Measurements from ENCODE around the gene PLCB1. TPM values are rescaled to one million over a fixed set of nuclear protein-coding genes. Genes with fewer than 3 reads are reported as not detected.

The PLCB1 gene
- total RNA-seq, 1 experiment from 2014 or later = 6.8 TPM

GRCh38 chr20:8880085-8880853, 748.2 kb downstream of the PLCB1 start:
- intact Hi-C loops (cut with micrococcal nuclease; ENCODE audit: unreplicated experiment) = no loop called here
- CTCF ChIA-PET = no interaction called here
- H3K36me3 ChIP-seq (ENCODE audit: insufficient read depth, low read length, poor library complexity, severe bottlenecking) = no peaks in the 10 kb centered on the region
- POLR2A ChIA-PET (ENCODE audit: low non-redundant PET) = no interaction called here
- H3K4me3 ChIP-seq (ENCODE audit: low read depth, low read length, poor library complexity, severe bottlenecking) = no peak overlapping the region
- no TSS peak for BruUV-seq (replicated peaks)
- TF ChIP-seq, protein P1, sequence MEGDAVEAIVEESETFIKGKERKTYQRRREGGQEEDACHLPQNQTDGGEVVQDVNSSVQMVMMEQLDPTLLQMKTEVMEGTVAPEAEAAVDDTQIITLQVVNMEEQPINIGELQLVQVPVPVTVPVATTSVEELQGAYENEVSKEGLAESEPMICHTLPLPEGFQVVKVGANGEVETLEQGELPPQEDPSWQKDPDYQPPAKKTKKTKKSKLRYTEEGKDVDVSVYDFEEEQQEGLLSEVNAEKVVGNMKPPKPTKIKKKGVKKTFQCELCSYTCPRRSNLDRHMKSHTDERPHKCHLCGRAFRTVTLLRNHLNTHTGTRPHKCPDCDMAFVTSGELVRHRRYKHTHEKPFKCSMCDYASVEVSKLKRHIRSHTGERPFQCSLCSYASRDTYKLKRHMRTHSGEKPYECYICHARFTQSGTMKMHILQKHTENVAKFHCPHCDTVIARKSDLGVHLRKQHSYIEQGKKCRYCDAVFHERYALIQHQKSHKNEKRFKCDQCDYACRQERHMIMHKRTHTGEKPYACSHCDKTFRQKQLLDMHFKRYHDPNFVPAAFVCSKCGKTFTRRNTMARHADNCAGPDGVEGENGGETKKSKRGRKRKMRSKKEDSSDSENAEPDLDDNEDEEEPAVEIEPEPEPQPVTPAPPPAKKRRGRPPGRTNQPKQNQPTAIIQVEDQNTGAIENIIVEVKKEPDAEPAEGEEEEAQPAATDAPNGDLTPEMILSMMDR (conservative IDR thresholded peaks at IDR 0.05; ENCODE audit: low read depth, low read length) = no peak
- no peak for TF ChIP-seq EZH2 (IDR thresholded peaks at IDR 0.05; ENCODE audit: borderline replicate concordance, low read depth, low read length, poor library complexity, severe bottlenecking)
- no peak for DNase-seq (ENCODE audit: low spot score)
- H3K9me3 ChIP-seq (ENCODE audit: low read depth, low read length, poor library complexity, severe bottlenecking) = no peaks in the 10 kb centered on the region
- H3K27ac ChIP-seq (ENCODE audit: low read depth, low read length, poor library complexity, severe bottlenecking) = no peak overlapping the region
- no peaks in the 10 kb centered on the region for H3K27me3 ChIP-seq (replicated peaks; ENCODE audit: insufficient read depth, low read depth, low read length, poor library complexity)
- H3K4me1 ChIP-seq (ENCODE audit: insufficient read depth, low read length, poor library complexity, severe bottlenecking) = no peaks in the 10 kb centered on the region

DNA sequence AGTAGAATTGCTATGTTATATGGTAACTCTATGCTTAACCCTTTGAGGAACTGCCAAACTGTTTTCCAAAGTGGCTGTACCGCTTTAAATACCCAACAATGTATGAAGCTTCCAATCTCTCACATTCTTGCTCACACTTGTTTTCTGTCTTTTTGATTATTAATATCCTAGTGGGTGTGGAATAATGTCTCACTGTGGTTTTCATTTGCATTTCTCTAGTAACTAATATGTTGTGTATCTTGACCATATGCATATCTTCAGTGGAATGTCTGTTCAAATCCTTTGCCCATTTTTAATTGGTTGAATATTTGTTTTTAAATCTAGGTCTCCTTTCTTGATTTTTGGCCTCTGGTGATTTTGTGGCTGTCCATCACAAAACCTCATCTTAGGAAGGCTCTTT, 759.0 kb downstream of the PLCB1 start:
- TF ChIP-seq EZH2 (IDR thresholded peaks at IDR 0.05; ENCODE audit: borderline replicate concordance, low read depth, low read length, poor library complexity, severe bottlenecking) = no peak
- TF ChIP-seq, protein P1 (conservative IDR thresholded peaks at IDR 0.05; ENCODE audit: low read depth, low read length) = no peak
- POLR2A ChIA-PET (ENCODE audit: low non-redundant PET) = no interaction called here
- no TSS peak for BruUV-seq (replicated peaks)
- intact Hi-C loops (cut with micrococcal nuclease; ENCODE audit: unreplicated experiment) = no loop called here
- Histone ChIP-seq H3K27ac (ENCODE audit: low read depth, low read length, poor library complexity, severe bottlenecking) (no peak overlapping the region), H3K36me3 (ENCODE audit: insufficient read depth, low read length, poor library complexity, severe bottlenecking) (no peaks in the 10 kb centered on the region), H3K27me3 (replicated peaks; ENCODE audit: insufficient read depth, low read depth, low read length, poor library complexity) (no peaks in the 10 kb centered on the region), H3K9me3 (ENCODE audit: low read depth, low read length, poor library complexity, severe bottlenecking) (peaks cover 24% of the 10 kb centered on the region), H3K4me3 (ENCODE audit: low read depth, low read length, poor library complexity, severe bottlenecking) (no peak overlapping the region), H3K4me1 (ENCODE audit: insufficient read depth, low read length, poor library complexity, severe bottlenecking) (no peaks in the 10 kb centered on the region)
- CTCF ChIA-PET = no interaction called here
- no peak for DNase-seq (ENCODE audit: low spot score)

GRCh38 chr20:8895472-8895871, 763.4 kb downstream of the PLCB1 start:
- ChIA-PET POLR2A (ENCODE audit: low non-redundant PET) (no interaction called here), CTCF (no interaction called here)

More at GRCh38 chr20:8895472-8895871, 763.4 kb downstream of the PLCB1 start:
- H3K4me3 ChIP-seq (ENCODE audit: low read depth, low read length, poor library complexity, severe bottlenecking) = no peak overlapping the region
- H3K36me3 ChIP-seq (ENCODE audit: insufficient read depth, low read length, poor library complexity, severe bottlenecking) = no peaks in the 10 kb centered on the region
- H3K9me3 ChIP-seq (ENCODE audit: low read depth, low read length, poor library complexity, severe bottlenecking) = peaks cover 25% of the 10 kb centered on the region
- BruUV-seq (replicated peaks) = no TSS peak
- TF ChIP-seq, protein P1 (conservative IDR thresholded peaks at IDR 0.05; ENCODE audit: low read depth, low read length) = no peak
- no peak for TF ChIP-seq EZH2 (IDR thresholded peaks at IDR 0.05; ENCODE audit: borderline replicate concordance, low read depth, low read length, poor library complexity, severe bottlenecking)
- no peak overlapping the region for H3K27ac ChIP-seq (ENCODE audit: low read depth, low read length, poor library complexity, severe bottlenecking)
- intact Hi-C loops (cut with micrococcal nuclease; ENCODE audit: unreplicated experiment) = no loop called here
- H3K27me3 ChIP-seq (replicated peaks; ENCODE audit: insufficient read depth, low read depth, low read length, poor library complexity) = no peaks in the 10 kb centered on the region
- no peak for DNase-seq (ENCODE audit: low spot score)
- no peaks in the 10 kb centered on the region for H3K4me1 ChIP-seq (ENCODE audit: insufficient read depth, low read length, poor library complexity, severe bottlenecking)
